Measurements from ENCODE around the gene SERP2. TPM values are rescaled to one million over a fixed set of nuclear protein-coding genes. Genes with fewer than 3 reads are reported as not detected.

SERP2 gene
- total RNA-seq, 1 donor from 2014 or later: 4.8 TPM

GRCh38 chr13:44420376-44421220 is 47.0 kb downstream of the SERP2 start:
- Mint-ChIP-seq H3K9me3 (no peaks in the 10 kb centered on the region), H3K27me3 (ENCODE audit: low read depth) (peaks cover 22% of the 10 kb centered on the region), H3K4me1 (peaks cover 18% of the 10 kb centered on the region), H3K27ac (no peak overlapping the region), H3K36me3 (no peaks in the 10 kb centered on the region), H3K4me3 (no peak overlapping the region)
- peak in 1 of 2 experiments; percentile 29 for DNase-seq (ENCODE audit: low spot score in 2 of 2, unreplicated experiment in 2 of 2)
- TF ChIP-seq CTCF (IDR thresholded peaks at IDR 0.05; ENCODE audit: unreplicated experiment): no peak

- DNase-seq (ENCODE audit: low spot score in 2 of 2, unreplicated experiment in 2 of 2): peak in 1 of 2 experiments; percentile 24
- Mint-ChIP-seq H3K36me3 (no peaks in the 10 kb centered on the region), H3K9me3 (no peaks in the 10 kb centered on the region), H3K4me3 (no peak overlapping the region), H3K27me3 (ENCODE audit: low read depth) (peaks cover 19% of the 10 kb centered on the region), H3K27ac (no peak overlapping the region), H3K4me1 (peaks cover 15% of the 10 kb centered on the region)
- no peak for TF ChIP-seq CTCF (IDR thresholded peaks at IDR 0.05; ENCODE audit: unreplicated experiment)
Observed at GRCh38 chr13:44421853-44422525, 48.4 kb downstream of the SERP2 start.

GRCh38 chr13:44422755-44423643 is 49.4 kb downstream of the SERP2 start:
- H3K36me3 Mint-ChIP-seq: peaks cover 3% of the 10 kb centered on the region
- H3K4me1 Mint-ChIP-seq: peaks cover 7% of the 10 kb centered on the region
- no peak overlapping the region for H3K27ac Mint-ChIP-seq
- DNase-seq (ENCODE audit: low spot score in 2 of 2, unreplicated experiment in 2 of 2): peak in 1 of 2 experiments; percentile 37
- TF ChIP-seq CTCF (IDR thresholded peaks at IDR 0.05; ENCODE audit: unreplicated experiment): no peak
- peaks cover 4% of the 10 kb centered on the region for H3K9me3 Mint-ChIP-seq
- peaks cover 19% of the 10 kb centered on the region for H3K27me3 Mint-ChIP-seq (ENCODE audit: low read depth)
- no peak overlapping the region for H3K4me3 Mint-ChIP-seq

- Mint-ChIP-seq H3K4me3 (no peak overlapping the region), H3K4me1 (peaks cover 3% of the 10 kb centered on the region), H3K9me3 (peaks cover 4% of the 10 kb centered on the region), H3K27me3 (ENCODE audit: low read depth) (peaks cover 19% of the 10 kb centered on the region), H3K27ac (no peak overlapping the region), H3K36me3 (peaks cover 3% of the 10 kb centered on the region)
- DNase-seq (ENCODE audit: low spot score in 2 of 2, unreplicated experiment in 2 of 2): no peak
- TF ChIP-seq CTCF (IDR thresholded peaks at IDR 0.05; ENCODE audit: unreplicated experiment): no peak
Observed at GRCh38 chr13:44423824-44424223, 50.2 kb downstream of the SERP2 start.

- H3K9me3 Mint-ChIP-seq: peaks cover 4% of the 10 kb centered on the region
- peaks cover 3% of the 10 kb centered on the region for H3K36me3 Mint-ChIP-seq
- DNase-seq (ENCODE audit: low spot score in 2 of 2, unreplicated experiment in 2 of 2): peak in 1 of 2 experiments; percentile 5
- no peak overlapping the region for H3K4me3 Mint-ChIP-seq
- TF ChIP-seq CTCF (IDR thresholded peaks at IDR 0.05; ENCODE audit: unreplicated experiment): no peak
- no peak overlapping the region for H3K27ac Mint-ChIP-seq
- H3K4me1 Mint-ChIP-seq: no peaks in the 10 kb centered on the region
- peaks cover 19% of the 10 kb centered on the region for H3K27me3 Mint-ChIP-seq (ENCODE audit: low read depth)
Observed at GRCh38 chr13:44425041-44425814, 51.6 kb downstream of the SERP2 start.

All from mesothelial cell of epicardium (in vitro differentiated cells).